GM19193 (cell line): ENCODE results near the gene USP10.

Experiments used
- POLR2A ChIP-seq: IDR thresholded peaks from 4 replicates; pipeline ENCODE4 v1.6.1; 2011; ENCODE audit not compliant: insufficient read depth, insufficient read length; ENCODE audit errors: extremely low read depth

The USP10 gene

DNA sequence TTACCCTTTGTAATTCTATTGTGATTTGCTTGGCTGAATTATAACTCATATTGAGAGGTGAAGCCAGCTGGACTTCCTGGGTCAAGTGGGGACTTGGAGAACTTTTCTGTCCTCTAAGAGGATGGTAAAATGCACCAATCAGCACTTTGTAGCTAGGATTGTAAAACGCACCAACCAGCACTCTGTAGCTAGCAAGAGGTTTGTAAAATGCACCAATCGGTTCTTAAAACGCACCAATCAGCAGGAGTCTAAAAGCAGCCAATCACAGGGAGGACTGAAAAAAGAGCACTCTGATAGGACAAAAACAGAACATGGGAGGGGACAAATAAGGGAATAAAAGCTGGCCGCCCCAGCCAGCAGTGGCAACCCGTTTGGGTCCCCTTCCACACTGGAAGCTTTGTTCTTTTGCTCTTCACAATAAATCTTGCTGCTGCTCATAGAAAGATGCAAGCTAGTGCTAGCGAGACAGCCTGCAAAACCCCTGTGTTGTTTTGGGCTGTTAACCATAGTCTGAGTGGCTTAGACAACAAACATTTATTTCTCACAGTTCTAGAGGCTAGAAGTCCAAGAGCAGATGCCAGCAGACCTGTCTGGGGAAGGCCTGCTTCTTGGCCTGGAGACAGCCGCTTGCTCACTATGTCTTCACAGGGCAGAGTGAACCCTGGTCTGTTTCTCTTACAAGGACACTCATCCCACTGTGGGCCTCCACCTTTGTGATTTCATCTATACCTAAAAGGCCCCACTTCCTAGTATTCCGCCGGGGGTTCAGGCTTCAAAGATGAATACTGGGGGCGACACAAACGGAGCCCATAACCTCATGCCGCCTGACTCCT, 81.0 kb downstream of the USP10 start:
- TF ChIP-seq POLR2A = no peak

DNA sequence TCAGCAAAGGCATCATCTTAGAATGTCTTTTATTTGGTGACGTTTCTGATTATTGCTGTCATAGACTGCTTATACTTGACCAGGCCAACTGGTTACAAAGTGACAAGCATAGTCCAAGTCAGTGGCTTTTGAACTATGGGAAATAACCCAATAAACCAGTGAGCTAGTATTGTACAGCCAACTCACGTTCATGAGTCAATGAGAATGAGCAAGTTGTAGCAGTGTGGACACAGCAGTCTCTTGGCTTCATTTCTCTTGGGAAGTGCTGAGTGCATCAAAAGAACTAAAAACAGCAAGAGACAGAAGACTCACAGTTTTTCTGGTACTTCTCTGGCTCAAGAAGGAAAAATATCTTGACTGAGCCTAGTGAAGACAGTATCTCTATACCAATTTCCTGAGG, 83.0 kb downstream of the USP10 start:
- no peak for TF ChIP-seq POLR2A

DNA sequence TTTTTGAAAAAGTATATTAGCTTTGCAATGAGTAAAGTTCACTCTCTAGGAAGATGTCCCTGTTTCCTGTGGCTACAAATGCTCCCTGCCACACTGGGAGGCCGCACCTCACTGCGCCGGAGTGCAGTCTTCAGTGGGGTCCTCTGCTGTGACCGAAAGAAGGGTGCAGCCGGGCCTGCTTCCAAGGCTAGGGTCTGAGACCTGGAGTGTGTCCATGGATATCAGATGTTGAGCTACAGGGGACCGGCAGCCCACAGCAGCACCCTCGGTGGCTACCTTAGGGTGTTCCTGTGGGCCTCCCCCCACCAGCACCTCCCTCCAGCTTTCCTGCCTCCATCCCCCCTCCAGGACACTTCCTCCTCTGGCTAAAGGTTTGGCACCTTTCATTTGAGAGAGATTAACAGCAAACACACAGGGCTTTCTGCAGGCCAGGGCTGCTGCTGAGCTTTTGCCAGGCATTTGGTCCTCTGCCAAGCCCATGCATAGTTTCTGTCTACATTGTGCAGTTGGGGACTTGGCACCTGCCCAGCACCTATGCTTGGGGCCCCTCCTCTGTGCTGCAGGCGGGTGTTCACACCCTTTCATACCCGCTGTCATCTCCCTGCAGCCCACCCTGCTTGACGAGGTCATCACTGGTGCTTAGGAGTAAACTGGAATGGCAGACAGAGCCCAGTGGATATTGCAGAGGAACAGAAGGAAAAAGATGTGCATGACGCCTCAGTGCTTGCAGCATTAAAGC, 86.2 kb downstream of the USP10 start:
- no peak for TF ChIP-seq POLR2A

GRCh38 chr16:84786605-84787262, 86.9 kb downstream of the USP10 start:
- TF ChIP-seq POLR2A = no peak

DNA sequence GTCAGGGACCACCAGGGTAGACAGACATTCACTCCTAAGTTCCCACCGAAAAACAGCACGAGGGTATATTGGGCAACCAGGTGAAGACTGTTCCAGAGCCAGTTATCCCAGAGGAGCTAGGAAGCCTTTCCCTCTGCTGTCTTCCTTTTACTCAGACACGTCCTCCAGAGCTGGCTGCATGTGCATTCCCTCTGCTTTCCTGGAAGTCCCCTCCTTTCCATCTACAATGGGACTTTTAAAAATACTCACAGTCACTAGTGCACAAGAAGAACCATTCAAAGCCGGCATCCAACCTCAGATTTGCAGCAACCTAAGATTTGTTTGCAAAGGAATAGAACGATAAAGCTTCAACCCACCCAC, 87.4 kb downstream of the USP10 start:
- TF ChIP-seq POLR2A = no peak

DNA sequence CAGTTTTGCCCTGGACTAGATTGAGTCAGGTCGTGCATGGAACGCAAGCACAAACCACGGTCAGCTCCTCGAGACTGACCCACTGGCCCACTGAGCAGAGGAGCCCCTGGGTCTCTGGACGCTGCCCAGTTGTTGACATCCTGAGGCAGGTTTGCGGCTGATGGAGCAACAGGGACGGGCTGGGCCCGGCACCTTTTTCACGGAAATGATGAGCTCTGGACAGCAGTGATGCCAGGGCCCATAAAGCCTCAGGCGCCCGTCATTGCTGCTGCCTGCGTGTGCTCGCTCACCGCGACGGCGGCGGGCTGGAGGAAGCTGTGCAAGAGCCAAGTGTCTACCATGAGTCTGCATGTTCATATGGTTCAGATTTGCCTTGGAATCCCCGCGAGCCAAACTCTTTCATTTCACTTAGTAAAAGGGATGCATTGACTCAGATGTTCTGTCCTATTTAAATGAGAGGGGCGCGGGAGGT, 89.2 kb downstream of the USP10 start:
- no peak for TF ChIP-seq POLR2A

GRCh38 chr16:84789431-84789830, 89.6 kb downstream of the USP10 start:
- TF ChIP-seq POLR2A = no peak

DNA sequence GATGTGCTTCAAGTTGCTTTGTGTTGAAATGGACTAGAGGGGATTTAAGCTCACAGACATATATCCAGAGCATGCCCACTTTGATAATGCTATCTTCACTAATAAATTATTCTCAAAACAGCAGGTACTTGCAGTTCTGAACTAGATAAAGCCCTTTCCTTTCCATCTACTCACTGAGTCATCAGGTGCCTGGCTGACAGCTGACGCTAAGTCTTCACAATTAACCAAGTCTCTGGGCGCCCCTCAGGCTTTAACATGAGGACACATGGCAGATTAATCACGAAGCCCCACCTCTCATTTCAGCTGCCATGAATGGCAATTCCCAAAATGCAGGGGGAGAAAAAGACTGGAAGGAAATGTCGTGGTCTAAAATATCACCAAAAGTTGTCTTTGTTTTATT, 90.5 kb downstream of the USP10 start:
- TF ChIP-seq POLR2A = no peak

GRCh38 chr16:84791088-84791487, 91.3 kb downstream of the USP10 start:
- no peak for TF ChIP-seq POLR2A

GRCh38 chr16:84791501-84791900, 91.7 kb downstream of the USP10 start:
- TF ChIP-seq POLR2A = no peak

GRCh38 chr16:84794186-84794585, 94.4 kb downstream of the USP10 start:
- no peak for TF ChIP-seq POLR2A

DNA sequence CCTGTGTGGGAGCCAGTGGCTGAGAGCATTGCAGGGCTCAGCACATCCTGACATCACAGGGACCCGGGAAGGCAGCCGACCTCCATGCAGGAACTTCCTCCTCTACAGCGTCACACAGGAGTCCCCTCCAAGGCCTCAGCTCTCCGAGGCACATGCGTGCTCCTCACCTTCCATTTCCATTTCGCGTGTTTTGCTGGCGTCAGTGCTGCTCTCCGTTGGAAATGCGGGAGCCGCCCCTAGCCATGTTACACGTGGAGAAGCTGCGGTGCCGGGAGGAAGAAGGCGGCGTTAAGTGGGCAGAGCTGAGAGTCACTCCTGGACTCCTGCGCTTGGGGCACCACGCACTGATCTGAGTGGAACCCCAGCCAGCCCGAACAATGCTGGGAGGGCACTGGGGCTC, 94.8 kb downstream of the USP10 start:
- no peak for TF ChIP-seq POLR2A

DNA sequence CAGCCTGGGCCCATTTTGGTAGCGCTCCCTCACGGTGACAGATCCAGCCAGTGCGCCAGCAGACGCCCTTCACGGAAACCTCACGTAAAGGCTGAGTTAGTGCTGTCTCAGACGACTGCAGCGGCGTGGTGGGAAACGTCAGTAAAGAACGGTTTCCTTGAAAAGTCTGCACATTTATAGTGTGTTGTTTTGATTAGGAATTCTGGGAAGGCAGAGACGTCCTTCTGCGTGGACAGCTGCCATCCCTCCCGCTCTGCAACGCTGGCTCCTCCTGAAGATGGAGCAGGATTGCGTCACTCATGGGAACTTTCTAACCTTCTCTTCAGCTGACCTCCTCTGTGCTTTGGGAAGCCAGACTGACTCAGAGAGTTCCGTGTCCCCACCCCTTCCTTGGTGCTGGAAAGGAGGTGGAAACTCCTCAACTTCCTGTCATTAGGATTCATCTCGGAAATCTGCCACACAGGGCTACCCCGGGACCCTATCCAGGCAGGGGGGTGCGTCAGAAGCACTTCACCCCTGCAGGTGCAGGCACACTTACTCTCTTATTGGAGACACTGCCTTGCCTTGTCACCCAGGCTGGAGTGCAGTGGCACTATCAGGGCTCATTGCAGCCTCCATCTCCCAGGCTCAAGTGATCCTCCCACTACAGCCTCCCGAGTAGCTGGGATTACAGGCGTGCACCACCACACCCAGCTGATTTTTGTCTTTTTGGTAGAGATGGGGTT, 95.7 kb downstream of the USP10 start:
- TF ChIP-seq POLR2A = no peak

GRCh38 chr16:84800158-84800978, 100.6 kb downstream of the USP10 start:
- no peak for TF ChIP-seq POLR2A
